NB4 (cell line): ENCODE results near the gene RGS16.

Experiments
- POLR2A ChIP-seq: IDR thresholded peaks from 2 replicates; pipeline ENCODE4 v1.6.1; 2011; ENCODE audit warnings: mild to moderate bottlenecking; ENCODE audit not compliant: insufficient read length; ENCODE audit errors: extremely low read depth
- TF ChIP-seq, protein P1 (sequence below): IDR thresholded peaks from one replicate; pipeline ENCODE4 v1.5.1; 2012; ENCODE audit warnings: low read depth, low read length
- TF ChIP-seq, protein P2 (sequence below): IDR thresholded peaks from 2 replicates; pipeline ENCODE4 v1.6.1; 2011; ENCODE audit warnings: low read depth, low read length

GRCh38 chr1:182604175-182605164 lies at the start of gene RGS16:
- TF ChIP-seq, protein P1, sequence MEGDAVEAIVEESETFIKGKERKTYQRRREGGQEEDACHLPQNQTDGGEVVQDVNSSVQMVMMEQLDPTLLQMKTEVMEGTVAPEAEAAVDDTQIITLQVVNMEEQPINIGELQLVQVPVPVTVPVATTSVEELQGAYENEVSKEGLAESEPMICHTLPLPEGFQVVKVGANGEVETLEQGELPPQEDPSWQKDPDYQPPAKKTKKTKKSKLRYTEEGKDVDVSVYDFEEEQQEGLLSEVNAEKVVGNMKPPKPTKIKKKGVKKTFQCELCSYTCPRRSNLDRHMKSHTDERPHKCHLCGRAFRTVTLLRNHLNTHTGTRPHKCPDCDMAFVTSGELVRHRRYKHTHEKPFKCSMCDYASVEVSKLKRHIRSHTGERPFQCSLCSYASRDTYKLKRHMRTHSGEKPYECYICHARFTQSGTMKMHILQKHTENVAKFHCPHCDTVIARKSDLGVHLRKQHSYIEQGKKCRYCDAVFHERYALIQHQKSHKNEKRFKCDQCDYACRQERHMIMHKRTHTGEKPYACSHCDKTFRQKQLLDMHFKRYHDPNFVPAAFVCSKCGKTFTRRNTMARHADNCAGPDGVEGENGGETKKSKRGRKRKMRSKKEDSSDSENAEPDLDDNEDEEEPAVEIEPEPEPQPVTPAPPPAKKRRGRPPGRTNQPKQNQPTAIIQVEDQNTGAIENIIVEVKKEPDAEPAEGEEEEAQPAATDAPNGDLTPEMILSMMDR, result no peak
- peak; percentile 92 for TF ChIP-seq POLR2A
- TF ChIP-seq, protein P2, sequence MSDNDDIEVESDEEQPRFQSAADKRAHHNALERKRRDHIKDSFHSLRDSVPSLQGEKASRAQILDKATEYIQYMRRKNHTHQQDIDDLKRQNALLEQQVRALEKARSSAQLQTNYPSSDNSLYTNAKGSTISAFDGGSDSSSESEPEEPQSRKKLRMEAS, result peak; percentile 81
